MM.1S (cell line): ENCODE results near the gene PLEKHG5.

Experiments used
- DNase-seq: peaks from one replicate; pipeline ENCODE4 v3.0.0-alpha.2; 2015
- H2AFZ ChIP-seq: fragments of 300-600 bp; sonication (generic); 2 replicates; pipeline ENCODE4 v1.6.0; 2016; ENCODE audit warnings: antibody characterized with exemption, low read length
- H3F3A ChIP-seq: fragments of 300-600 bp; sonication (generic); 2 replicates; pipeline ENCODE4 v1.6.1; 2016; ENCODE audit warnings: mild to moderate bottlenecking, antibody characterized with exemption, low read length, moderate library complexity, mixed read lengths; ENCODE audit not compliant: insufficient read depth
- H3K27ac ChIP-seq: fragments of 300-600 bp; sonication (generic); 2 replicates; pipeline ENCODE4 v1.5.1; 2016; ENCODE audit warnings: mild to moderate bottlenecking, low read length
- H3K27me3 ChIP-seq: fragments of 300-600 bp; sonication (generic); replicated peaks from 2 replicates; pipeline ENCODE4 v1.6.0; 2016; ENCODE audit warnings: low read length; ENCODE audit not compliant: insufficient read depth
- H3K36me3 ChIP-seq: fragments of 300-600 bp; sonication (generic); replicated peaks from 2 replicates; pipeline ENCODE4 v1.6.1; 2016; ENCODE audit warnings: mild to moderate bottlenecking, low read length, mixed read lengths; ENCODE audit not compliant: insufficient read depth
- H3K4me1 ChIP-seq: fragments of 300-600 bp; sonication (generic); 2 replicates; pipeline ENCODE4 v1.6.1; 2016; ENCODE audit warnings: low read length, mixed read lengths
- H3K4me2 ChIP-seq: fragments of 300-600 bp; sonication (generic); 2 replicates; pipeline ENCODE4 v1.6.0; 2016; ENCODE audit warnings: low read depth, low read length
- H3K4me3 ChIP-seq: fragments of 300-600 bp; sonication (generic); 2 replicates; pipeline ENCODE4 v1.5.1; 2016; ENCODE audit warnings: low read length, mixed read lengths
- H3K79me2 ChIP-seq: fragments of 300-600 bp; sonication (generic); 2 replicates; pipeline ENCODE4 v1.6.1; 2016; ENCODE audit warnings: mixed run types, low read length, mixed read lengths
- H3K9ac ChIP-seq: fragments of 300-600 bp; sonication (generic); 2 replicates; pipeline ENCODE4 v1.6.1; 2016; ENCODE audit warnings: low read length, mixed read lengths
- H3K9me2 ChIP-seq: fragments of 300-600 bp; sonication (generic); replicated peaks from 2 replicates; pipeline ENCODE4 v1.6.1; 2016; ENCODE audit warnings: mild to moderate bottlenecking, low read length, mixed read lengths; ENCODE audit not compliant: insufficient read depth
- H3K9me3 ChIP-seq: fragments of 300-600 bp; sonication (generic); replicated peaks from 2 replicates; pipeline ENCODE4 v1.6.1; 2016; ENCODE audit warnings: mild to moderate bottlenecking, low read length, mixed read lengths; ENCODE audit not compliant: insufficient read depth
- H4K20me1 ChIP-seq: fragments of 300-600 bp; sonication (generic); 2 replicates; pipeline ENCODE4 v1.6.1; 2016; ENCODE audit warnings: mild to moderate bottlenecking, low read length, moderate library complexity, mixed read lengths; ENCODE audit not compliant: insufficient read depth
- CTCF ChIP-seq: fragments of 300-600 bp; sonication (generic); IDR thresholded peaks from 2 replicates; pipeline ENCODE4 v1.5.1; 2016; ENCODE audit warnings: antibody characterized with exemption, low read length, mixed read lengths
- EZH2 ChIP-seq: fragments of 300-600 bp; sonication (generic); optimal IDR thresholded peaks from 2 replicates; pipeline ENCODE3; 2017; ENCODE audit warnings: low read depth, mild to moderate bottlenecking, antibody characterized with exemption, low read length, mixed read lengths
- EZH2phosphoT487 ChIP-seq: fragments of 300-600 bp; sonication (generic); IDR thresholded peaks from 2 replicates; pipeline ENCODE4 v1.6.1; 2018; ENCODE audit warnings: antibody characterized with exemption, low read length

The PLEKHG5 gene

GRCh38 chr1:6510493-6510892 lies 19.0 kb upstream of the PLEKHG5 start:
- H2AFZ ChIP-seq, result no peak overlapping the region
- no peaks in the 10 kb centered on the region for H3K36me3 ChIP-seq
- no peaks in the 10 kb centered on the region for H3K9me2 ChIP-seq
- H3F3A ChIP-seq, result no peaks in the 10 kb centered on the region
- DNase-seq, result no peak
- no peak overlapping the region for H3K4me2 ChIP-seq
- H3K9me3 ChIP-seq, result no peaks in the 10 kb centered on the region
- peaks cover 45% of the 10 kb centered on the region for H3K27me3 ChIP-seq
- TF ChIP-seq CTCF (no peak), EZH2 (no peak), EZH2phosphoT487 (no peak)
- no peaks in the 10 kb centered on the region for H4K20me1 ChIP-seq
- no peak overlapping the region for H3K27ac ChIP-seq
- H3K4me3 ChIP-seq, result no peak overlapping the region
- no peaks in the 10 kb centered on the region for H3K79me2 ChIP-seq
- no peak overlapping the region for H3K9ac ChIP-seq
- peaks cover 4% of the 10 kb centered on the region; the same call in 1 of the 2 replicates for H3K4me1 ChIP-seq

GRCh38 chr1:6509919-6510291 lies 18.4 kb upstream of the PLEKHG5 start:
- Histone ChIP-seq H3K4me3 (no peak overlapping the region), H3K36me3 (no peaks in the 10 kb centered on the region), H3K27ac (no peak overlapping the region), H3K4me1 (peaks cover 4% of the 10 kb centered on the region; the same call in 1 of the 2 replicates), H3K4me2 (no peak overlapping the region), H3F3A (no peaks in the 10 kb centered on the region), H2AFZ (no peak overlapping the region), H3K9me2 (no peaks in the 10 kb centered on the region), H3K9me3 (no peaks in the 10 kb centered on the region), H3K9ac (no peak overlapping the region), H4K20me1 (no peaks in the 10 kb centered on the region), H3K27me3 (peaks cover 51% of the 10 kb centered on the region), H3K79me2 (no peaks in the 10 kb centered on the region)
- DNase-seq, result no peak
- TF ChIP-seq EZH2phosphoT487, result no peak
- no peak for TF ChIP-seq EZH2
- TF ChIP-seq CTCF, result no peak

- Histone ChIP-seq H3K36me3 (no peaks in the 10 kb centered on the region), H3K9me2 (no peaks in the 10 kb centered on the region), H3K4me2 (no peak overlapping the region), H3K27ac (no peak overlapping the region), H3K4me3 (no peak overlapping the region), H4K20me1 (no peaks in the 10 kb centered on the region), H3K79me2 (no peaks in the 10 kb centered on the region), H3K9me3 (no peaks in the 10 kb centered on the region), H3K27me3 (peaks cover 54% of the 10 kb centered on the region), H2AFZ (no peak overlapping the region), H3F3A (no peaks in the 10 kb centered on the region), H3K4me1 (peaks cover 4% of the 10 kb centered on the region; the same call in 1 of the 2 replicates), H3K9ac (no peak overlapping the region)
- DNase-seq, result no peak
- TF ChIP-seq EZH2phosphoT487, result no peak
- no peak for TF ChIP-seq EZH2
- no peak for TF ChIP-seq CTCF
Observed at GRCh38 chr1:6509220-6509918, 17.9 kb upstream of the PLEKHG5 start.
